Measurements from ENCODE around the gene SLC15A3.

DNA sequence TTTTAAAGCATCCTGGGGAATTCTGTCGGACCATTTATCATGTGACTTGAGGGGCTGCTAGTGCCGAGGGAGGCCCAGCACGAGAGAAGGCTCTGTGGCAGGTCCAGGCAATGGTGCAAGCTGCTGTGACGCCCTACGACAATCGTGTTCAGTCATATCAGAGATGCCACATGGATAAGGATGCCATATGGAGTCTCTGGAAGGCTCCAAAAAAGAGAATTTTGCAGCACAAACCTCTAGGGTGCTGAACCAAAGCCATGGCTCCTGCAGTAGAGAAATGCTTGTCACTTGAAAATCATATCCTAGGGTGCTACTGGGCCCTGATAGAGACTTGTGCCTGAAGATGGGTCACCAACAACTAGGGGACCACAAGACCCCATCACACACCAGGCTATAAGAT is 12.8 kb upstream of the SLC15A3 start:
- TF ChIP-seq EZH2 (IDR thresholded peaks at IDR 0.05; ENCODE audit: borderline replicate concordance, low read depth, low read length, severe bottlenecking) = no peak
- TF ChIP-seq CTCF (IDR thresholded peaks at IDR 0.05; ENCODE audit: borderline replicate concordance, extremely low read depth, low read length, poor library complexity, severe bottlenecking) = no peak

Data from DND-41 (cell line).